MM.1S (cell line): ENCODE results near the gene EPHA10.
A peak's percentile ranks its signal among the peaks of the same experiment; 100 is the strongest.

ENCODE experiments used
- DNase-seq: peaks from one replicate; pipeline ENCODE4 v3.0.0-alpha.2; 2015
- H2AFZ ChIP-seq: fragments of 300-600 bp; sonication (generic); 2 replicates; pipeline ENCODE4 v1.6.0; 2016; ENCODE audit warnings: antibody characterized with exemption, low read length
- H3F3A ChIP-seq: fragments of 300-600 bp; sonication (generic); 2 replicates; pipeline ENCODE4 v1.6.1; 2016; ENCODE audit warnings: mild to moderate bottlenecking, antibody characterized with exemption, low read length, moderate library complexity, mixed read lengths; ENCODE audit not compliant: insufficient read depth
- H3K27ac ChIP-seq: fragments of 300-600 bp; sonication (generic); 2 replicates; pipeline ENCODE4 v1.5.1; 2016; ENCODE audit warnings: mild to moderate bottlenecking, low read length
- H3K27me3 ChIP-seq: fragments of 300-600 bp; sonication (generic); replicated peaks from 2 replicates; pipeline ENCODE4 v1.6.0; 2016; ENCODE audit warnings: low read length; ENCODE audit not compliant: insufficient read depth
- H3K36me3 ChIP-seq: fragments of 300-600 bp; sonication (generic); replicated peaks from 2 replicates; pipeline ENCODE4 v1.6.1; 2016; ENCODE audit warnings: mild to moderate bottlenecking, low read length, mixed read lengths; ENCODE audit not compliant: insufficient read depth
- H3K4me1 ChIP-seq: fragments of 300-600 bp; sonication (generic); 2 replicates; pipeline ENCODE4 v1.6.1; 2016; ENCODE audit warnings: low read length, mixed read lengths
- H3K4me2 ChIP-seq: fragments of 300-600 bp; sonication (generic); 2 replicates; pipeline ENCODE4 v1.6.0; 2016; ENCODE audit warnings: low read depth, low read length
- H3K4me3 ChIP-seq: fragments of 300-600 bp; sonication (generic); 2 replicates; pipeline ENCODE4 v1.5.1; 2016; ENCODE audit warnings: low read length, mixed read lengths
- H3K79me2 ChIP-seq: fragments of 300-600 bp; sonication (generic); 2 replicates; pipeline ENCODE4 v1.6.1; 2016; ENCODE audit warnings: mixed run types, low read length, mixed read lengths
- H3K9ac ChIP-seq: fragments of 300-600 bp; sonication (generic); 2 replicates; pipeline ENCODE4 v1.6.1; 2016; ENCODE audit warnings: low read length, mixed read lengths
- H3K9me2 ChIP-seq: fragments of 300-600 bp; sonication (generic); replicated peaks from 2 replicates; pipeline ENCODE4 v1.6.1; 2016; ENCODE audit warnings: mild to moderate bottlenecking, low read length, mixed read lengths; ENCODE audit not compliant: insufficient read depth
- H3K9me3 ChIP-seq: fragments of 300-600 bp; sonication (generic); replicated peaks from 2 replicates; pipeline ENCODE4 v1.6.1; 2016; ENCODE audit warnings: mild to moderate bottlenecking, low read length, mixed read lengths; ENCODE audit not compliant: insufficient read depth
- H4K20me1 ChIP-seq: fragments of 300-600 bp; sonication (generic); 2 replicates; pipeline ENCODE4 v1.6.1; 2016; ENCODE audit warnings: mild to moderate bottlenecking, low read length, moderate library complexity, mixed read lengths; ENCODE audit not compliant: insufficient read depth
- EZH2 ChIP-seq: fragments of 300-600 bp; sonication (generic); optimal IDR thresholded peaks from 2 replicates; pipeline ENCODE3; 2017; ENCODE audit warnings: low read depth, mild to moderate bottlenecking, antibody characterized with exemption, low read length, mixed read lengths
- EZH2phosphoT487 ChIP-seq: fragments of 300-600 bp; sonication (generic); IDR thresholded peaks from 2 replicates; pipeline ENCODE4 v1.6.1; 2018; ENCODE audit warnings: antibody characterized with exemption, low read length
- TF ChIP-seq, protein P1 (sequence below): fragments of 300-600 bp; sonication (generic); IDR thresholded peaks from 2 replicates; pipeline ENCODE4 v1.5.1; 2016; ENCODE audit warnings: antibody characterized with exemption, low read length, mixed read lengths

The EPHA10 gene

DNA sequence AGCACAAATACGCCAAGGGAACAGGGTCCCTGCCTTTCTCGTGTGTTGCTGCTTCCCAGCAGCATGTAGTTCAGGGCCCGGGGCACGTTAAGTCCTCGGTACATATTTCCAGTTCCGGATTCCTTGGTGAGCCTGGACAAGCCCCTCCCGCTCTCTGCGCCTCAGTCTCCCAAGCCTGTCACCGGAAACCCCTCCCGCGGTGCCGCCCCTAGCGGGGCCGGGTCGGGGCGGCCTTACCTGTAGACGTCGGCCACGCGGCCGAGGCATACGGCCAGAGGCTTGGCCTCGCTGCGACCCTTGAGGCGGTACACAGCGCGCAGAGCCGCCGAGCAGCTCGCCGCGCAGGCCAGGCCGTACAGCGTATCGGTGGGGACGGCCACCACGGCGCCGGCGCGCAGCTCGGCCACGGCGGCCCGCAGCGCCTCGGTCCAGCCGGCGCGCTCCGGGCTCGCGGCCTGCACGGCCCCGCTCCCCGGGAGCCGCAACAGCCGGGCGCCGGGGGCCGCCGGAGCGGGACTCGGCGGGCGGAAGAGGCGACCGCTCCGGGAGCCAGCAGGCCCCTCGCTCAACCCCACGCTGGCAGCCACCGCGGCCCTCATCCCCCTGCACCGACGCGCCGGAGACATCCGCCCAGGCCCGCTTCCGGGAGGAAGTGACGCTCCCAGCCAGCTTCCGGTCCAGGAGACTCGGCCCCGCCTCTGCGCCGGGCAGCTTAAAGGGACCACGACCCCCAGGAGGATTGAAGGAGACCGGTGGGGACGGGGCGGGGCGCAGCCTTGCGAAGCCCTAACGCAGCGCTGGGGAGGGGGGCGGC, 42.8 kb upstream of the EPHA10 start, which contains the start of the genes C1orf122 and YRDC:
Gene C1orf122, plus strand, starts transcription at position 236 of the 814 bp plus-strand sequence. CDS start 615 bp downstream, outside the sequence.
Gene YRDC, minus strand, starts transcription at position 654 of the 814 bp plus-strand sequence. Its CDS starts 28 bp downstream, at position 626.
- Histone ChIP-seq H3K27ac (peak within 1 kb of the TSS; percentile 50; the same call in 1 of the 2 replicates), H3F3A (peaks cover 26% of the 10 kb centered on the region), H3K36me3 (0 out of 2 replicates have a peak, but pooled peaks cover 8% of the 10 kb centered on the region), H3K4me1 (peaks cover 14% of the 10 kb centered on the region; the same call in 1 of the 2 replicates), H2AFZ (peak within 1 kb of the TSS; percentile 65), H3K4me3 (peak within 1 kb of the TSS; percentile 80), H3K9me2 (no peaks in the 10 kb centered on the region), H4K20me1 (peaks cover 18% of the 10 kb centered on the region), H3K79me2 (peaks cover 59% of the 10 kb centered on the region), H3K27me3 (no peaks in the 10 kb centered on the region), H3K9ac (peak within 1 kb of the TSS; percentile 86), H3K4me2 (peak within 1 kb of the TSS; percentile 88), H3K9me3 (no peaks in the 10 kb centered on the region)
- DNase-seq = peak; percentile 96
- TF ChIP-seq EZH2 (no peak), EZH2phosphoT487 (no peak)
- TF ChIP-seq, protein P1, sequence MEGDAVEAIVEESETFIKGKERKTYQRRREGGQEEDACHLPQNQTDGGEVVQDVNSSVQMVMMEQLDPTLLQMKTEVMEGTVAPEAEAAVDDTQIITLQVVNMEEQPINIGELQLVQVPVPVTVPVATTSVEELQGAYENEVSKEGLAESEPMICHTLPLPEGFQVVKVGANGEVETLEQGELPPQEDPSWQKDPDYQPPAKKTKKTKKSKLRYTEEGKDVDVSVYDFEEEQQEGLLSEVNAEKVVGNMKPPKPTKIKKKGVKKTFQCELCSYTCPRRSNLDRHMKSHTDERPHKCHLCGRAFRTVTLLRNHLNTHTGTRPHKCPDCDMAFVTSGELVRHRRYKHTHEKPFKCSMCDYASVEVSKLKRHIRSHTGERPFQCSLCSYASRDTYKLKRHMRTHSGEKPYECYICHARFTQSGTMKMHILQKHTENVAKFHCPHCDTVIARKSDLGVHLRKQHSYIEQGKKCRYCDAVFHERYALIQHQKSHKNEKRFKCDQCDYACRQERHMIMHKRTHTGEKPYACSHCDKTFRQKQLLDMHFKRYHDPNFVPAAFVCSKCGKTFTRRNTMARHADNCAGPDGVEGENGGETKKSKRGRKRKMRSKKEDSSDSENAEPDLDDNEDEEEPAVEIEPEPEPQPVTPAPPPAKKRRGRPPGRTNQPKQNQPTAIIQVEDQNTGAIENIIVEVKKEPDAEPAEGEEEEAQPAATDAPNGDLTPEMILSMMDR = no peak

GRCh38 chr1:37807220-37807554, 42.3 kb upstream of the EPHA10 start:
- H4K20me1 ChIP-seq = peaks cover 18% of the 10 kb centered on the region
- TF ChIP-seq EZH2phosphoT487 (no peak), EZH2 (no peak)
- TF ChIP-seq, protein P1 = no peak
- peaks cover 26% of the 10 kb centered on the region for H3F3A ChIP-seq
- H3K36me3 ChIP-seq = 0 out of 2 replicates have a peak, but pooled peaks cover 8% of the 10 kb centered on the region
- peaks cover 14% of the 10 kb centered on the region; the same call in 1 of the 2 replicates for H3K4me1 ChIP-seq
- H3K4me2 ChIP-seq = peak overlapping the region; percentile 88
- H3K79me2 ChIP-seq = peaks cover 64% of the 10 kb centered on the region
- H3K4me3 ChIP-seq = peak overlapping the region; percentile 80
- H3K9ac ChIP-seq = peak overlapping the region; percentile 86
- H2AFZ ChIP-seq = no peak overlapping the region
- H3K9me3 ChIP-seq = no peaks in the 10 kb centered on the region
- DNase-seq = peak; percentile 15
- no peaks in the 10 kb centered on the region for H3K9me2 ChIP-seq
- H3K27me3 ChIP-seq = no peaks in the 10 kb centered on the region
- peak overlapping the region; percentile 50; the same call in 1 of the 2 replicates for H3K27ac ChIP-seq

GRCh38 chr1:37802439-37802838, 37.5 kb upstream of the EPHA10 start:
- H3K27me3 ChIP-seq = no peaks in the 10 kb centered on the region
- H3K79me2 ChIP-seq = peaks cover 64% of the 10 kb centered on the region
- no peak overlapping the region for H3K4me2 ChIP-seq
- H2AFZ ChIP-seq = no peak overlapping the region
- no peak for DNase-seq
- no peak for TF ChIP-seq EZH2
- TF ChIP-seq EZH2phosphoT487 = no peak
- TF ChIP-seq, protein P1 = no peak
- H3K4me1 ChIP-seq = peaks cover 8% of the 10 kb centered on the region; the same call in 1 of the 2 replicates
- no peak overlapping the region for H3K27ac ChIP-seq
- H3K9me2 ChIP-seq = no peaks in the 10 kb centered on the region
- peaks cover 18% of the 10 kb centered on the region for H4K20me1 ChIP-seq
- no peaks in the 10 kb centered on the region for H3K9me3 ChIP-seq
- peaks cover 18% of the 10 kb centered on the region for H3F3A ChIP-seq
- H3K4me3 ChIP-seq = no peak overlapping the region
- no peak overlapping the region for H3K9ac ChIP-seq
- H3K36me3 ChIP-seq = peaks cover 14% of the 10 kb centered on the region; the same call in 1 of the 2 replicates
